MCF 10A (cell line): ENCODE measurements around the gene GPHN. TPM values are rescaled to one million over a fixed set of nuclear protein-coding genes. Genes with fewer than 3 reads are reported as not detected.

ENCODE experiments used
- BruUV-seq: library from RNA; stranded (reverse); fragments of 400-500 nt; replicated peaks from 2 replicates; lab custom pipeline; 2021; lab: Mats Ljungman, UMichigan
- CTCF ChIA-PET: fragments of 300-600 bp; sonication (Branson Sonifier 250); formaldehyde crosslinking; extraction: SDS; loops from one replicate; lab custom pipeline; 2021; ENCODE audit warnings: antibody characterized with exemption, inconsistent platforms; lab: Yijun Ruan, JAX
- POLR2A ChIA-PET: fragments of 300-600, 350-650 bp; sonication (Branson Sonifier 250); formaldehyde crosslinking; extraction: SDS; loops from one replicate; lab custom pipeline; 2020; ENCODE audit warnings: antibody characterized with exemption, inconsistent platforms; lab: Yijun Ruan, JAX
- DNase-seq: peaks from one replicate; pipeline ENCODE4 v3.0.0-alpha.2; 2018; ENCODE audit not compliant: unreplicated experiment
- H3K27ac Mint-ChIP-seq: one replicate; pipeline ENCODE4 v1.8.0; 2022; ENCODE audit warnings: mild to moderate bottlenecking, low read depth, mixed read lengths; ENCODE audit not compliant: unreplicated experiment
- H3K27me3 Mint-ChIP-seq: one replicate; pipeline ENCODE4 v1.8.0; 2022; ENCODE audit warnings: mixed read lengths; ENCODE audit not compliant: insufficient read depth, unreplicated experiment
- H3K36me3 Mint-ChIP-seq: one replicate; pipeline ENCODE4 v1.8.0; 2022; ENCODE audit warnings: mild to moderate bottlenecking, moderate library complexity, mixed read lengths; ENCODE audit not compliant: insufficient read depth, unreplicated experiment
- H3K4me1 Mint-ChIP-seq: one replicate; pipeline ENCODE4 v1.8.0; 2022; ENCODE audit warnings: mixed read lengths; ENCODE audit not compliant: insufficient read depth, unreplicated experiment
- H3K4me3 Mint-ChIP-seq: one replicate; pipeline ENCODE4 v1.8.0; 2022; ENCODE audit warnings: mild to moderate bottlenecking, moderate library complexity, mixed read lengths; ENCODE audit not compliant: unreplicated experiment
- H3K9me3 Mint-ChIP-seq: one replicate; pipeline ENCODE4 v1.8.0; 2022; ENCODE audit warnings: mixed read lengths; ENCODE audit not compliant: unreplicated experiment
- intact Hi-C: fragments of 100-400 bp; cut with micrococcal nuclease; formaldehyde crosslinking; loops from 2 replicates; pipeline ENCODE4 v1.14.1; 2022
- total RNA-seq: library from RNA; stranded (reverse); gene quantifications from 2 replicates; pipeline ENCODE4 v1.2.3, GENCODE V29; 2022
- TF ChIP-seq, protein P1 (sequence below): fragments of 200-600 bp; IDR thresholded peaks from one replicate; pipeline ENCODE4 v1.8.0; 2022; ENCODE audit warnings: antibody characterized with exemption, mild to moderate bottlenecking; ENCODE audit not compliant: unreplicated experiment

The GPHN gene
- total RNA-seq, 1 experiment from 2014 or later: 26.8 TPM

DNA sequence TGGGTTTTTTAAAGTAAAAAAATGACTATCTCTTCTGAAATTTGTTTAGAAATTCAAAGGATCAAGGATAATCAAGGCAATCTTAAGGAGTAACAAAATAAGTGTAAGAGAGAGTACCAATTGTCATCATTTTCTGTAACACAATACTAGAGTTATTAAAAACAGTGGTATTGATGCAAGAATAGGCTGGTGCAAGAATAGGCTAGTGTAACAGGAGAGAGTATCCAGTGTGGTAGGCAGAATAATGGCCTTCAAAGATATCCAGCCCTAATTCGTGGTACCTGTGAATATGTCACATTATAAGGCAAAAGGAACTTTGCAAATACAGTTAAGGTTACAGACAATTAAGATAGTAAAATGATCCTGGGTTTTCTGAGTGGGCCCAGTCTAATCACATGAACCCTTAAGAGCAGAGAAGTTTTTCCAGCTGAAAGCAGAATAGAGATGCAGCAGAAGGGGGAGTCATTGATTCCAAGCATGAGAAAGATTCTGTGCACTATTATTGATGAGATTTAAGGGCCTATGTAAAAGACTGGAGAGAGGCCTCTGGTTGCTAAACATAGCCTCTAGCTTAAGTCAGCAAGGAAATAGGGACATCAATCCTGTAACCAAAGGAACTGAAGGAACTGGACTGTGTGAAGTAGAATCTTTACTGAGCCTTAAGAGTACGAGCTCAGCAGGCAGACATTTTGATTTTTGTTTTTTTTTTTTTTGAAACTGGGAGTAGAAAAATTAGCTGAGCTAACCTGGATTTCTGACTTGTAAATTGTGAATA lies 134.1 kb downstream of the GPHN start:
- intact Hi-C loops: no loop called here
- ChIA-PET POLR2A (interaction anchor here (0.6 to 2.1 kb wide), 3 partner anchors 7 to 18 kb away, joined by 3 to 4 read pairs (median 3); no protein-coding TSS in a partner anchor), CTCF (interaction anchor here (0.6 kb wide), 1 partner anchor 11 kb away, joined by 3 read pairs; no protein-coding TSS in a partner anchor)
- DNase-seq: no peak
- Mint-ChIP-seq H3K36me3 (peaks cover 5% of the 10 kb centered on the region), H3K9me3 (no peaks in the 10 kb centered on the region), H3K27me3 (no peaks in the 10 kb centered on the region), H3K27ac (no peak overlapping the region), H3K4me1 (peaks cover 16% of the 10 kb centered on the region), H3K4me3 (no peak overlapping the region)
- TF ChIP-seq, protein P1, sequence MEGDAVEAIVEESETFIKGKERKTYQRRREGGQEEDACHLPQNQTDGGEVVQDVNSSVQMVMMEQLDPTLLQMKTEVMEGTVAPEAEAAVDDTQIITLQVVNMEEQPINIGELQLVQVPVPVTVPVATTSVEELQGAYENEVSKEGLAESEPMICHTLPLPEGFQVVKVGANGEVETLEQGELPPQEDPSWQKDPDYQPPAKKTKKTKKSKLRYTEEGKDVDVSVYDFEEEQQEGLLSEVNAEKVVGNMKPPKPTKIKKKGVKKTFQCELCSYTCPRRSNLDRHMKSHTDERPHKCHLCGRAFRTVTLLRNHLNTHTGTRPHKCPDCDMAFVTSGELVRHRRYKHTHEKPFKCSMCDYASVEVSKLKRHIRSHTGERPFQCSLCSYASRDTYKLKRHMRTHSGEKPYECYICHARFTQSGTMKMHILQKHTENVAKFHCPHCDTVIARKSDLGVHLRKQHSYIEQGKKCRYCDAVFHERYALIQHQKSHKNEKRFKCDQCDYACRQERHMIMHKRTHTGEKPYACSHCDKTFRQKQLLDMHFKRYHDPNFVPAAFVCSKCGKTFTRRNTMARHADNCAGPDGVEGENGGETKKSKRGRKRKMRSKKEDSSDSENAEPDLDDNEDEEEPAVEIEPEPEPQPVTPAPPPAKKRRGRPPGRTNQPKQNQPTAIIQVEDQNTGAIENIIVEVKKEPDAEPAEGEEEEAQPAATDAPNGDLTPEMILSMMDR: no peak
- BruUV-seq: no TSS peak

DNA sequence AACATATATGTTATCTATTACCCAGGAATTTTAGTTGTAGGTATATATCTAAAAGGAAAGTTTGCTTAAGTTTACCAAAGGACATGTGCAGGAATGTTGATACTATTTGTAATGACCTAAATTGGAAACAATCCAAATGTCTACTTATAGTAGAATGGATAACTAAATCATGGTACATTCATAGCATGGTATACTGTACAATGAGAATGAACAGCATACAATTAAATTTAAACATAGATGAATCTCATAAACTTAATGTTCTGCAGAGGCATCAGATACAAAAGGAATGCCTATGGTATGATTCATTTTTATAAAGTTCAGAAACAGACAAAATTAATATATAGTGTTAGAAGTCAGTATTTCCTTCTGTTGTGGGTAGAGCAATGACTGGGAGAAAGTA lies 135.4 kb downstream of the GPHN start:
- Mint-ChIP-seq H3K36me3 (peaks cover 5% of the 10 kb centered on the region), H3K27me3 (no peaks in the 10 kb centered on the region), H3K9me3 (no peaks in the 10 kb centered on the region), H3K4me1 (peaks cover 13% of the 10 kb centered on the region), H3K4me3 (no peak overlapping the region), H3K27ac (no peak overlapping the region)
- no TSS peak for BruUV-seq
- DNase-seq: no peak
- intact Hi-C loops: no loop called here
- TF ChIP-seq, protein P1: no peak
- ChIA-PET POLR2A (interaction anchor here (0.7 to 2.1 kb wide), 2 partner anchors 19 to 284 kb away, joined by 3 to 4 read pairs; no protein-coding TSS in a partner anchor), CTCF (interaction anchor here (0.5 kb wide), 2 partner anchors 146 to 148 kb away, joined by 3 to 4 read pairs; no protein-coding TSS in a partner anchor)

DNA sequence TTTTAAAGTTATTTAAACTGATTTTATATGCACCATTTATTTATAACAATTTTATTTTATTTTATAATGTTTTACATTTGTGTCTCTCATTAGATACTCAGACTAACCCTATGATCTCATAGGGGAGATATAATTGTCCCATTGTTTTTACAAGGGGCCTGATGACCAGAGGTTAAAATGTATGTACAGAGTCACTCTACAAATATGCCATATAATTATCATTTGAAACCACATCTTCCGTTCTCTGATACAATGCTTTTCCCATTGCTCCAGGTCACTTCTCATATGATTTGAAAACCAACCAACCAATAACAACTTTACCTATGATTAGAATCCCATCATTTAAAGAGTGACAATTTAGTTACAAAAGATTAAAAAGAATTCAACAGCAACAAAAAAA lies 137.8 kb downstream of the GPHN start:
- BruUV-seq: no TSS peak
- Mint-ChIP-seq H3K27ac (no peak overlapping the region), H3K9me3 (no peaks in the 10 kb centered on the region), H3K4me1 (peaks cover 13% of the 10 kb centered on the region), H3K27me3 (no peaks in the 10 kb centered on the region), H3K4me3 (no peak overlapping the region), H3K36me3 (peaks cover 5% of the 10 kb centered on the region)
- ChIA-PET POLR2A (no interaction called here), CTCF (no interaction called here)
- intact Hi-C loops: no loop called here
- TF ChIP-seq, protein P1: no peak
- no peak for DNase-seq

DNA sequence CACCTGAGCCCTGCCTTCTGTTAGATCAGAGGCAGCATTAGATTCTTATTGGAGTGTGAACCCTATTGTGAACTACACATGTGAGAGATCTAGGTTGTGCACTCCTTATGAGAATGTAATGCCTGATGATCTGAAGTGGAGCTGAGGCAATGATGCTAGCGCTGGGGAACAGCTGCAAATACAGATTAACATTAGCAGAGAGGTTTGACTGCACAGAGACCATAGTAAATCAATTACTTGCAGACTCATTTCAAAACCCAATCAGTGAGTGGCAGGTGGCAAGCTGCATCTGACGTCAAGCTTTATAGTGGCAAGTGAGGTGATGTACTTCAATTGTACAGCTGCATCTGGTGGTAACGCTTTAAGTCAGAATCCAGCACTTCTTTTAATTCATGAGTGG lies 141.6 kb downstream of the GPHN start:
- no peak overlapping the region for H3K27ac Mint-ChIP-seq
- intact Hi-C loops: no loop called here
- no peaks in the 10 kb centered on the region for H3K27me3 Mint-ChIP-seq
- H3K36me3 Mint-ChIP-seq: peaks cover 4% of the 10 kb centered on the region
- peaks cover 11% of the 10 kb centered on the region for H3K4me1 Mint-ChIP-seq
- ChIA-PET CTCF (interaction anchor here (0.5 to 1.3 kb wide), 3 partner anchors 13 to 151 kb away, joined by 3 to 4 read pairs (median 3); no protein-coding TSS in a partner anchor), POLR2A (interaction anchor here (0.6 to 1.5 kb wide), 2 partner anchors 8 to 9 kb away, joined by 3 read pairs; no protein-coding TSS in a partner anchor)
- no peak overlapping the region for H3K4me3 Mint-ChIP-seq
- no TSS peak for BruUV-seq
- DNase-seq: no peak
- TF ChIP-seq, protein P1: no peak
- no peaks in the 10 kb centered on the region for H3K9me3 Mint-ChIP-seq
